Astrocyte of the spinal cord (primary cell): ENCODE data around the gene MRPL9.

ENCODE experiments used
- DNase-seq: peaks from one replicate; pipeline ENCODE4 v3.0.0; 2011; ENCODE audit warnings: low read depth, low spot score
- H3K4me3 ChIP-seq: 2 replicates; pipeline ENCODE4 v1.5.1; 2011; ENCODE audit warnings: low read depth, mild to moderate bottlenecking, low read length, moderate library complexity
- in situ Hi-C: cut with HindIII; loops from 2 replicates; pipeline ENCODE4 v1.10.0; 2017; ENCODE audit warnings: low sequenced_read_pairs
- TF ChIP-seq, protein P1 (sequence below): IDR thresholded peaks from 2 replicates; pipeline ENCODE4 v1.5.1; 2012; ENCODE audit warnings: low read depth, mild to moderate bottlenecking, low read length, inconsistent platforms

The MRPL9 gene

DNA sequence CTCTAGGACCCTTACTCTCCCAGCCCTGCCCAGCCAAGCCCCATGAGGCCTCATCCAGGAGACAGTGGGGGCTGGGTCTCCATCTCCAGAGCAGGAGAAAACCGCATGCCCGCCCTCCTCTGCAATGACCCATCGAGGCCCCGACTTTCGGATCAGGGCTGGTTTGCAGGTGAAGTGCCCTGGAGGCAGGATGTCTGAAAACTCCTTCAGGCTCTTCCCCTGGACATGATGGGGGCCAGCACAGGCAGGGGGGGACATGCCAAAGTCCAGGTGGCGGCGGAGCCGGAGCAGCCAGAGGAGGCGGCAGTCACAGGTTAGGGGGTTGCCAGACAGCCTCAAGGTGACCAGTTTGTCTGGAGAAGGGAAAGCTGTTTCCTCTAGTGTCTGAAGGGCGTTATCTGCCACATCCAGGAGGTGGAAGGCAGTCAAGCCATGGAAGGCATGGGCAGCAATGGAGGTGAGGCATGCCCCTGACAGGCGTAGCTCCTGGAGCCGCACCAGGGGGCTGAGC, 38.1 kb upstream of the MRPL9 start:
- DNase-seq: no peak
- in situ Hi-C loops: no loop called here
- TF ChIP-seq, protein P1, sequence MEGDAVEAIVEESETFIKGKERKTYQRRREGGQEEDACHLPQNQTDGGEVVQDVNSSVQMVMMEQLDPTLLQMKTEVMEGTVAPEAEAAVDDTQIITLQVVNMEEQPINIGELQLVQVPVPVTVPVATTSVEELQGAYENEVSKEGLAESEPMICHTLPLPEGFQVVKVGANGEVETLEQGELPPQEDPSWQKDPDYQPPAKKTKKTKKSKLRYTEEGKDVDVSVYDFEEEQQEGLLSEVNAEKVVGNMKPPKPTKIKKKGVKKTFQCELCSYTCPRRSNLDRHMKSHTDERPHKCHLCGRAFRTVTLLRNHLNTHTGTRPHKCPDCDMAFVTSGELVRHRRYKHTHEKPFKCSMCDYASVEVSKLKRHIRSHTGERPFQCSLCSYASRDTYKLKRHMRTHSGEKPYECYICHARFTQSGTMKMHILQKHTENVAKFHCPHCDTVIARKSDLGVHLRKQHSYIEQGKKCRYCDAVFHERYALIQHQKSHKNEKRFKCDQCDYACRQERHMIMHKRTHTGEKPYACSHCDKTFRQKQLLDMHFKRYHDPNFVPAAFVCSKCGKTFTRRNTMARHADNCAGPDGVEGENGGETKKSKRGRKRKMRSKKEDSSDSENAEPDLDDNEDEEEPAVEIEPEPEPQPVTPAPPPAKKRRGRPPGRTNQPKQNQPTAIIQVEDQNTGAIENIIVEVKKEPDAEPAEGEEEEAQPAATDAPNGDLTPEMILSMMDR: no peak

DNA sequence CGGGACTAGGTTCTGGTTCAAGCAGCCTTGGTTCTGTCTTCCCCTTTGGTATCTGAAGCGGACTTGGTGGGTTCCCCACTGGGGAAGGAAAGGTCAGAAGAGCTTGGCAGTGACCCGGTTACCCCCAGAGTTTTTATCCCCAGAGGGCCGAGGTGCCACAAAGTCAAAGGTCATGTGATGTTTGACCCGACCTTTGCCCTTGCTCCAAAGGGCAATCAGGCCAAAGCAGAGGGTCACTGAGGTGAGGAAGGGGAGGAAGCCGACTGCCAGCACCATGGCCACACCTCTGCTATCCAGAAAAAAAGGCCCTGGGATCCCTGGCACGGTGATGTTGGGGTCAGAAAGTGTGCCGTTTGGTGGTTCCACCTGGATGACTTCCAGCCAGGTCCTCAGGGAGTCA, 37.5 kb upstream of the MRPL9 start:
- DNase-seq: no peak
- TF ChIP-seq, protein P1: no peak
- H3K4me3 ChIP-seq: no peak overlapping the region
- in situ Hi-C loops: no loop called here

More for the DNA sequence above, 38.1 kb upstream of the MRPL9 start:
- no peak overlapping the region for H3K4me3 ChIP-seq

GRCh38 chr1:151799179-151800022, 36.1 kb upstream of the MRPL9 start:
- TF ChIP-seq, protein P1: no peak
- no peak for DNase-seq
- in situ Hi-C loops: no loop called here
- H3K4me3 ChIP-seq: no peak overlapping the region

DNA sequence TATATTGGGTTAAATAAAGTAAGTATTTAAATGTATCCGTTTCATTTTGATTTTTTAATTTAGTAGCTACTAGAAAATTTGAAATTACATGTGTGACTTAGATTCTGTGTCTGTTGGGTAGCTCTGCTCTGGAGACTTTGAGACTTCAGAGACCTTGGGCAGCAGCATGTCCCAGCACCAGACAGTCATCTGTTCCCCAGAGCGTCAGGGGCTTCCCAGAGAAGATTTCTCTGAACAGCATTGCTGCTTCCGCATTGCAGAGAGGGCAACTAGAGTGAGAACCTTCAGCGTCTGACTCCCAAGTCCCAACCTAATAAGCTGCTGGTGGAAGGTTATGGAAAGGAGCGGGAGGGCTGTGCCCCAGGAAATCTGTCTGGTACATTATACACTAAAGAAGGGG, 35.3 kb upstream of the MRPL9 start:
- no peak for DNase-seq
- no peak overlapping the region for H3K4me3 ChIP-seq
- TF ChIP-seq, protein P1: no peak
- in situ Hi-C loops: no loop called here

DNA sequence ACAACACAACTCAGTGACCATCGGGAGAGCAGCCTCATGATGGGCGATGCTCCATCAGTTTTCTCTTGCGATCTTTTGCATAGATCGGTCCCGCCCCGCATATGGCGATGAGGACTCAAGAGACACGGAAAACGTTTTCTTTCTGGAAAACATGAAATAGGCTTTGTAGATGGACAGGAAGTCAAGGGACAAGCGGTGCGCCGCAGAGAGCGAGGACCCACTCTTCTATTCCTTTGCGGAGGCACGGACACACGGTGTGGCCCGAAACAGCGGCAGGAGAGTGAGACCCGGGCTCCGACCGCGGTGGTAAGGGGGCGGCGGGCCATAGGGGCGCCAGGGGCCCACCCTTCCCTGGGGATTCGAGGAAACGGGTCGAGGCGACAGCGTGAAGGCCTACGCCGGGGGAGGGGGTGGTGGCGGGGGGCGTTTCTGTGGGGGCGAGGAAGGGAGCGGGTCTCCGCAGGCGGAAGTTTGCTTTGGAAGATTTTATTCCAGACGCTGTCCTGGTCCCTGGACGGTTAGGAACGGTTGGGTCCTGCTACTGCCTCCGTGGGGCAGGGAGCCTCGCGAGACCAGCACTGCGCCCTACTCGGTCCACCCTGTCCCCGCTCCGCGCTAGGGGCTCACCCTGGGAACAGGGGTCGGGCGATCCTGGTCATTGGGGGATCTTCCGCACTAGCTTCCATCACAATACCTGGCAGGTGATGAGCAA, 27.8 kb upstream of the MRPL9 start:
- TF ChIP-seq, protein P1: no peak
- DNase-seq: no peak

DNA sequence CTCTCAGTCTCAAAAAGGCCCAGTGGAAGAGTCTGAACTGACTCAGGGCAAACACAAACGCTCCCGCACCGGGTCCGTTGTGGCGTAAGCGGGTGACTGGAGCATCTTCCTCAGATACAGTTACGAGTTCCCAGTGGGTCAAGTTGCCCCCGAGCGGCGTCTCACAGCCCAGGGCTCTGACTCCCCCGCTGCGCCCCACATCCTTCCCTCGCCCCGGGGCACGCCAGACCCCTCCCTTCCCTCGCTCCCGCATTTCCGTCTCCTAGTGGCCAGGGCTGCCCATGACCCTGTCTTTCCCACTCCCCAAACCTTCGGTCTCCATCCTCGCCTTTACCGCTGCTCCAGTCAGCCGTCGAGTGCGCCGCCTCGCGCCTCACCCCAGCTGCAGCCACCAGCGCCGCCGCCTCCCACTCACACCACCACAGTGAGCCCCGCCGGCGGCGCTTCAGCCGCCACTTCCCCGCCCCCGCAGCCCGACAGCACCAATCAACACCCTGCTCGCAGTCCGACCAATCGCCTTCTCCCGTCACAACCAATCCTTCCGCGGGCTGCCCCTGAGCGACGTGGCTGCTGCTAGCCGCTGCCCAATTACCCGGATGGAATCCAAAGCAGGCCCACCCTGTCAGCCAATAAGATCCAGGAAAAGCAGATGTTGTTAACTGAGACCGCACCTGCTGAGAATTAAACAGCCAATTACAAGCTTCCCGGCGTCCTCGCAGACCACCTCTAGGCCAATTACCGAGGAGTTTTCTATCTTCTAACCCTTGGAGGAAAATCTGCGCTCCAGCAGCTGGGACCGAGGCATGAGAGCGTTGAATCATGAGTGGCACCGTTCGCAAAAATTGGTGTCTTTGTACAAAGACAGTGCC, 27.0 kb upstream of the MRPL9 start, which contains the start of gene TDRKH:
TDRKH (minus strand) TSS at position 430 of the 869 bp plus-strand sequence. CDS start 7,478 bp downstream, outside the sequence.
- in situ Hi-C loops: no loop called here
- TF ChIP-seq, protein P1: peak; percentile 21
- peak within 1 kb of the TSS; percentile 83 for H3K4me3 ChIP-seq
- DNase-seq: peak; percentile 100

More for the DNA sequence above, 27.8 kb upstream of the MRPL9 start:
- in situ Hi-C loops: no loop called here
- peak overlapping the region; percentile 83 for H3K4me3 ChIP-seq
